GM18951 (cell line): ENCODE measurements around the gene CAPS.
"Not testable (repeated sequence)": the region's sequence is repeated elsewhere in the genome, so short reads cannot be mapped to it uniquely, and the experiment has no call there.

Experiments
- POLR2A ChIP-seq: IDR thresholded peaks from 4 replicates; pipeline ENCODE4 v1.6.1; 2011; ENCODE audit warnings: mild to moderate bottlenecking; ENCODE audit not compliant: insufficient read length, insufficient read depth; ENCODE audit errors: extremely low read depth
- in situ Hi-C: fragments of 300-500 bp; cut with MboI; formaldehyde crosslinking; loops from one replicate; pipeline ENCODE4 v1.12.0; 2022; ENCODE audit warnings: low sequenced_read_pairs, mixed read lengths, inconsistent platforms; ENCODE audit not compliant: unreplicated experiment

The CAPS gene

DNA sequence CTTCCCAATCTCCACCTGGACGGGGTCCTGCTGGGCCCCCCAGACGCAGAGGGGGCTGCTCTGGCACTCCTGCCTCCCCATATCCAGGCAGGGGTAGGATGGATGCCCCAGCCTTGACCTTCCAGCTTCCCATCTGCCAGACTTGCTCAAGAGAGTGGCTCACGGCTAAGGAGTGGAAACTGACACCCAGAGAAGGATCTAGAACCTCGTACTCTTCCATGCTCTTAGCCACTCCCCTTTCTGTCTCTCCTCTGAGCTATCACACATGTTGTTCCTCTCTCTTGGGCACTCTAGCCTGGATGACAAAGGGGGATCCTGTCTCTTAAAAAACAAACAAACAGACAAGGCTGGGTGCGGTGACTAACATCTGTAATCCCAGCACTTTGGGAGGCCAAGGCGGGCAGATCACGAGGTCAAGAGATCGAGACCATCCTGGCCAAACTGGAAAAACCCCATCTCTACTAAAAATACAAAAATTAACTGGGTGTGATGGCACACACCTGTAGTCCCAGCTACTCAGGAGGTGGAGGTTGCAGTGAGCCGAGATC, 31.6 kb upstream of the CAPS start:
- no peak for TF ChIP-seq POLR2A
- in situ Hi-C loops, result no loop called here

DNA sequence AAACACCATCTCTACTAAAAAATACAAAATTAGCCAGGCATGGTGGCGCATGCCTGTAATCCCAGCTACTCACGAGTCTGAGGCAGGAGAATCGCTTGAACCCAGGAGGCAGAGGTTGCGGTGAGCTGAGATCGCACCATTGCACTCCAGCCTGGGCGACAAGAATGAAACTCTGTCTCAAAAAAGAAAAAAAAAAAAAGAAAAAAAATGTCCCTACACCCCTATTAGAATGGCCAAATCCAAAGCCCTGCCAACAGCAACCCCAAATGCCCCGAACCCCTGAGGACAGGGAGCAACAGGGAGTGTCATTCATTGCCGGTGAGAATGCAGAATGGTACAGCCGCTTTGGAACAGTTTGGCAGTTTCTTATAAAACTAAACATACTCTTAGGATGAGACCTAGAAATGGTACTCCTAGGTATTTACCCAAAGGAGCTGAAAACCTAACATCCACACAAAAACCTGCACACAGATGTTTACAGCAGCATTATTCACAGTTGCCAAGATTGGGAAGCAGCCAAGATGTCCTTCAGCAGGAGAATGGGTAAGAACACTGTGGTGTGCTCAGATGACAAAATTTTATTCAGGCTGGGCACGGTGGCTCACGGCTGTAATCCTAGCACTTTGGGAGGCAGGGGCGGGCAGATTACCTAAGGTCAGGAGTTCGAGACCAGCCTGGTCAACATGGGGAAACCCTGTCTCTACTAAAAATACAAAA, 30.7 kb upstream of the CAPS start:
- in situ Hi-C loops, result not testable (repeated sequence)

GRCh38 chr19:5884065-5884811, 29.8 kb upstream of the CAPS start:
- in situ Hi-C loops, result not testable (repeated sequence)

- in situ Hi-C loops, result no loop called here
- TF ChIP-seq POLR2A, result no peak
Measured at GRCh38 chr19:5889288-5889971, 24.6 kb upstream of the CAPS start.

GRCh38 chr19:5890099-5890498, 24.0 kb upstream of the CAPS start:
- in situ Hi-C loops, result no loop called here
- no peak for TF ChIP-seq POLR2A

DNA sequence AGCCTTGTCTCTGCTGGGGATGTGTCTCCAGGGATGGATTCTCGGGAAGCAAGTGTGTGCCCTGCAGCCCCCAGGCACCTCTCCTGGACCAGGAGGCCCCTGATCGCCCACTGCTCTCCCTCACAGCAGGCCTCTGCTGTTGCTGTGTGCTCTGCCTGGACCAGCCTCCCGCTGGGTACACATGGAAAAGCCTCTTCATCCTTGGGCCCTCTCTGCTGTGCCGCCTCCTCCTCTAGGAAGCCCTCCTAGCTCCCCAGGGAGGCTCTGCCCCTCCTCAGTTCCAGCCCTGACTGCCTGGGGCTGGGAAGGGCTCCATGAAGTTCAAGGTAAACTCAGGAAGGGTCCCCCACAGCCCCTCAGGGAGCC, 22.5 kb upstream of the CAPS start:
- in situ Hi-C loops, result no loop called here
- TF ChIP-seq POLR2A, result no peak

DNA sequence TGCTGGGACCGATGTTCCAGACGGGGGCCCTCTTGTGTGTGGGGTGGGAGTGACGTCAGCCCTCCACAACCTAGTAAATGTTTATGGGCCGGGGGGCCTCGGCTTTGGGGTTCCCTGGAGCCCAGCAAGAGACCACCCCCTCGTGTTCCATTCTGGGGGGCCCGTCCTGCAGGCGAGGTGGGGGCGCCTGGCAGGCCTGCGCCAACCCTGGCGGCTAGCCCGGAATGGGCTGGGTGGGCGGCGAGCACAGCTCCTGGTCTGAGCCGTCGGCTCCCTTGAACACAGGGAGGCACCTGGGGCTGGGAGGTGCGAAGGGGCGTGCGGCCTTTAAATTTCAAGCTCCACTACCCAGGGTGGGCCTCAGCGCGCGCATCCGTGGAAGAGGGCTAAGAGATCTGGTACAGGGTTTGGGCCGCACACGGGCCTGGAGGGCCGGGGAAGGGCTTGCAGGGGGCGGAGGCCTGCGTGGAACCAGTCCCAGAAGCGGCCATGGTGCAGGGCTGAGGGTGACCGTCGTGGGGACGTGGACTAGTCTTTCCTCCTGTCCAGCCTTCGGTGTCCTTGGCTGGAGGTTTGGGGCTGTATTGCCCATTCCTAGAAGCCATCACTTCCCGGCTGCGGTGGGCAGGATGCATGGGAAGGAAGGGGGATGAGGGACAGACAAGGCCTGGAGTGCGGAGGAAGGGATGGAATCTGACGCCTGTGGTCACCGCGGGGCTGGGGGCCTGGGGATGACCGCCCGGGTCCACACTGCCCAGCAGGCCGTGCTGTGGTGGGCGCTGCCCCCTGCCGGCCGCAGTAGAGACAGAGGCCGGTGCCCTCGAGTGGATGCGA, 21.9 kb upstream of the CAPS start:
- in situ Hi-C loops, result no loop called here

DNA sequence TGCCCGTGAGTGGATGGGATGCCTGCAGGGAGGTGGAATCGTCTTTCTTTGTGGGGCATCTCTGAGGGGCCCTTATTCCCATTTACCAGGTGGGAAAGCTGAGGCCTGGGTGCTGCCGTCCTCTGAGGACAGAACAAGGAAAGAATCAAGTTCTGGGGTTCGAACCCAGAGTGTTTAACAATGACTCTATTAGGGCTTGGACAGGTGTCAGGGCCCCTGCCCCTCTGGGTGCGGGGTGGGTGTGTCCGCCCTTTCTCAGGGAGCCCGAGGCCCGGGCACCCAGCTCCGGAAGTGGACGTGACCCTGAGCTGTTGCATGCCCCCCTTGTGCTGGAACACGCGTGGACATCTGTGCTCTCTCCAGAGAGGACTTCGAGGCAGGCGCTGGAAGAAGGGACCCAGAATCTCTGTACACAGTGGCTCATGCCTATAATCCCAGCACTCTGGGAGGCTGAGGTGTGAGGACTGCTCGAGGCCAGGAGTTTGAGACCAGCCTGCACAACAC, 21.2 kb upstream of the CAPS start:
- TF ChIP-seq POLR2A, result no peak
- in situ Hi-C loops, result no loop called here

More for the DNA sequence above, 21.9 kb upstream of the CAPS start:
- TF ChIP-seq POLR2A, result peak; percentile 2

DNA sequence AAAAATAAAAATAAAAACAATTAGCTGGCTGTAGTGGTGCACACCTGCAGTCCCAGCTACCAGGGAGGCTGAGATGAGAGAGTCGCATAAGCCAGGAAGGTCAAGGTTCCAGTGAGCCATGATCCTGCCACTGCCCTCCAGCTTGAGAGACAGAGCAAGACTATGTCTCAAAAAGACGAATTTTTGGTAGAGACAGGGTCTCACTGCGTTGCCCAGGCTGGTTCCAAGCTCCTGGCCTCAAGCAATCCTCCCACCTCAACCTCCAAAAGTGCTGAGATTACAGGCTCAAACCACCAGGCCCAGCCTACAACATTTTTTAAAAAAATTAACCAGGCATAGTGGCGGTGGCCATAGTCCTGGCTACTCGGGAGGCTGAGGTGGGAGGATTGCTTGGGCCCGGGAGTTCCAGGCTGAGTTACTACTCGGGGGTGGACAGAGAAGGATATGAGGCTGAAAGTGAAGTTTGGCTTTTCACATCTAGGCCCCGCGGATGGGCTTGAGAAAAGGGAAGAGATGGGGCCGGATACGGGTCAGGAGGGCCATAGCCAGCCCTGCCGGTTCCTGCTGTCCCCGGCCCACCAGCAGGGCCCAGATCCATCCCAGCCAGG, 20.7 kb upstream of the CAPS start:
- in situ Hi-C loops, result no loop called here
- no peak for TF ChIP-seq POLR2A

GRCh38 chr19:5893907-5894703, 19.9 kb upstream of the CAPS start:
- TF ChIP-seq POLR2A, result no peak
- in situ Hi-C loops, result no loop called here

GRCh38 chr19:5894704-5895349, 19.2 kb upstream of the CAPS start:
- no peak for TF ChIP-seq POLR2A
- in situ Hi-C loops, result no loop called here
